AG09309 (cell line): ENCODE results near the gene PER2.
A peak's percentile ranks its signal among the peaks of the same experiment; 100 is the strongest.

ENCODE experiments used
- DNase-seq: peaks from one replicate; pipeline ENCODE4 v3.0.0-alpha.2; 2010; ENCODE audit warnings: low read depth
- H3K4me3 ChIP-seq: 2 replicates; pipeline ENCODE4 v1.5.1; 2011; ENCODE audit warnings: mild to moderate bottlenecking, low read depth, low read length, moderate library complexity; ENCODE audit not compliant: control insufficient read depth
- TF ChIP-seq, protein P1 (sequence below): IDR thresholded peaks from 2 replicates; pipeline ENCODE4 v1.5.1; 2011; ENCODE audit warnings: mild to moderate bottlenecking, low read depth, low read length, inconsistent platforms; ENCODE audit not compliant: insufficient read depth, control insufficient read depth; ENCODE audit errors: missing control alignments

The PER2 gene

DNA sequence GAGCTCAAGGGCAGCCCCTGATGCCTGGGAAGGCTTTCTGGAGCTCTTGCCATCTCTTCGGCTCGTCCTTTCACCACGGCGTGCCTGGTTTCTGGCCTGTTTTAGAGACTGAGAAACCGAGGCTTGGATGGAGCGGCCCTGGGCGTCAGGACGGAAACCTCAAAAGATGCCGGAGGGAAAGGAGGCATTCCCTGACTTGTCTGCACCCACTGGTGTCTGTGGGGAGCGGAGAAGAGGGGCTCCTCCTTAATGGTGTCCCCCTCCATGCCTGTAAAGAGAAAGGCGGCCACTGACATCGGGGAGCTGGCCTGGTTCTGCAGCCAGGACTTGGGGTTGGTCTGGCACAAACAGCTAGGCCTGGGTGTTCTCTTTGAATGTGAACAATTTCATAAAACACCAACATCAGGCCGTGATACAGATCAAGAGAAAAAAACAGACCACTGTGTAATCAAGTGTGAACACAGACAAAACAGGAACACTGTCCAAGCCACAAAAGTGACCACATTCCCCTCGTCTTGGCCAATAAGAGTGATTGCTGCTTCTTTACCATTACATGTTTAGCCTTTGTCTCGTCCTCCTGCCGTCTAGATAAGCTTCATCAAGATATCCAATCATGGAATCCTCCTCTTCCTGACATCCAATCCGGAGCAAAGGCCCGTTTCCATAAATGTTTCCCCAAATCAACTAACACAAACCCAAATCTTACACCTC, 84.3 kb downstream of the PER2 start:
- TF ChIP-seq, protein P1, sequence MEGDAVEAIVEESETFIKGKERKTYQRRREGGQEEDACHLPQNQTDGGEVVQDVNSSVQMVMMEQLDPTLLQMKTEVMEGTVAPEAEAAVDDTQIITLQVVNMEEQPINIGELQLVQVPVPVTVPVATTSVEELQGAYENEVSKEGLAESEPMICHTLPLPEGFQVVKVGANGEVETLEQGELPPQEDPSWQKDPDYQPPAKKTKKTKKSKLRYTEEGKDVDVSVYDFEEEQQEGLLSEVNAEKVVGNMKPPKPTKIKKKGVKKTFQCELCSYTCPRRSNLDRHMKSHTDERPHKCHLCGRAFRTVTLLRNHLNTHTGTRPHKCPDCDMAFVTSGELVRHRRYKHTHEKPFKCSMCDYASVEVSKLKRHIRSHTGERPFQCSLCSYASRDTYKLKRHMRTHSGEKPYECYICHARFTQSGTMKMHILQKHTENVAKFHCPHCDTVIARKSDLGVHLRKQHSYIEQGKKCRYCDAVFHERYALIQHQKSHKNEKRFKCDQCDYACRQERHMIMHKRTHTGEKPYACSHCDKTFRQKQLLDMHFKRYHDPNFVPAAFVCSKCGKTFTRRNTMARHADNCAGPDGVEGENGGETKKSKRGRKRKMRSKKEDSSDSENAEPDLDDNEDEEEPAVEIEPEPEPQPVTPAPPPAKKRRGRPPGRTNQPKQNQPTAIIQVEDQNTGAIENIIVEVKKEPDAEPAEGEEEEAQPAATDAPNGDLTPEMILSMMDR = no peak
- no peak for DNase-seq
- H3K4me3 ChIP-seq = peak overlapping the region; percentile 17

DNA sequence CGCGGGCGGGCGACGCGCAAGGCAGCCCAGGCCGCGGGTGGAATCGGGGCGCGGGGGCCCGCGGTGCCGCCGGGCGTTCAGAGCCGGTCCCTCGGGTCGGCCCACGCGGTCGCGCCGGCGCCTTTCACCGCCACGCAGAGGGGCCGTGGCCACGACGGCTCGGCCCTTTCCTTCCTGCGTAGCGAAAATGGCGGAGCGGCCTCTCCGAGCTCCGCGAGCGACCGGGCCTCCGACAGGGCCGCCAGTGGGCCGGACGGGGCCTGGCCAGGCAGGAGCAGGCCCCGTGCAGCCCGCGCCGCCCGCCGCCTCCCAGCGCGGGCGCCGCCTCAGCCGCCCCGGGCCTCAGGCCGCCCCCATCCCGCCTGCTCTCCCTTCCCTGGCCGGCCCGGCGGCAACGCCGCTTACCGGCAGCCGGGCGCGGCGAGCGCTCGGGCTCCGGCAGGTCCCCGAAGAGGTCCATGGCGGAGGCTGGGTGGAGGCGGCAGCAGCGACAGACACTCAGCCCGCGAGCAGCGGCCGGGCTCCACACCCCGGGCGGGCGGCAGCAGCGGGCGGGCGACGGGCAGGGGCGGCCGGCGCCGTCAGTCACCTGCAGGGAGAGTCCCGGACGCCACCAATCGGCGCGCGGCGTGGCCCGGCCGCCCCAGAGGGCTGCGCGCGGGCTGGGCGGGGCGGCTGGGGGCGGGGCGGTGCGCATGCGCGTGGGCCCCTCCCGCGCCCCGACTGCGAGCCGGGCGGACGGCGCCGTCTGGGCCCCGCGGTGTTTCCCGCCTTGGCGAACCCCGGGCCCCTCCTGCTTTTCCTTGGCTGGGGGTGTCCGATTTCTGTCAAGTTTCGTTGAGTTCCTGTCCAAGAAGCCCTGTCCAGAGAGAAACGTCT, 85.1 kb downstream of the PER2 start, which contains the start of gene ILKAP:
ILKAP (minus strand) TSS at position 602 of the 879 bp plus-strand sequence; CDS start at position 460, 142 bp downstream.
- DNase-seq = peak; percentile 23
- TF ChIP-seq, protein P1 = no peak
- H3K4me3 ChIP-seq = peak within 1 kb of the TSS; percentile 74

DNA sequence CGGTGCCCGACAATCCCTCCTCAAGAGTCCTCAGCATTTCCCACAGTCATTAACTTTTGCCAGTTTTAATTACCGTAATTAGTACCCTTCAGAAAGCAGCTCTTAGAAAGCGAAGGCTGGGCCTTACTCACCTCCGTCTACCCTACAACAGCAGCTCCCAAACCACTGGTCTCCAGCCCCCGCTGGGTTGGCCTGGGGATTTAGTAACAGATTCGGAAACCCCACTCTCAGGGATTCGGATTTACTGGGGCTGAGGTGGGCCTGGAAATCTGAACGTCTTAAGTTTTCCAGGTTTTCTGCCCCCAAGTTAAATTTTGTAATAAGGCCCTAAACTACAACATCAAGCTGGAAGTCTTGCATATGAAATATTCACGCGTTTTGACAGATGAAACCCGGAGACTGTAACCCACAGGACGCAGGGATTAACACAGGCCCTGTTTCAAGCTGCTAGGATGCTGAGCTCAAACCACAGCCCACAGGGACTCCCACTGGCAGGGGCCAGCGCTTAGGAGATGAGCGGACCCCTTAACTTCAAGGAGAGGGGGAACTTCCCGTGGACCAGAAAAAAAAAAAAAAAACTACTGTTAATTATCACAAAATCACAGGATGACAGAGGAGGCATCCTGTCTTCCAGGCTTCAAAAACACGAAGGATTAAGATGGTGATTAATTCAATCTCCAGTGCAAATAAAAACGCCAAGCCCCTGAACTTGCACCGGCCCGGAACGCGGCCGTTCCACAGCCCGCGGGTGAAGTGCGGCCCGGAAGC, 85.9 kb downstream of the PER2 start:
- peak overlapping the region; percentile 74 for H3K4me3 ChIP-seq
- TF ChIP-seq, protein P1 = no peak
- no peak for DNase-seq
